ENCODE results near the gene DHX30. TPM values are rescaled to one million over a fixed set of nuclear protein-coding genes. Genes with fewer than 3 reads are reported as not detected.
"Not testable (repeated sequence)": the region's sequence is repeated elsewhere in the genome, so short reads cannot be mapped to it uniquely, and the experiment has no call there.

Gene DHX30
- total RNA-seq, 2 donors from 2014 or later, result 33.8 to 72.8 TPM

GRCh38 chr3:47824541-47825473, 21.9 kb downstream of the DHX30 start:
- TF ChIP-seq CTCF (IDR thresholded peaks at IDR 0.05), result peak; percentile 91
- no peaks in the 10 kb centered on the region for H3K9me3 ChIP-seq
- peak; percentile 74 for DNase-seq
- H3K4me3 ChIP-seq, result peak overlapping the region; percentile 99
- peaks cover 8% of the 10 kb centered on the region for H3K4me1 ChIP-seq
- H3K27ac ChIP-seq, result peak overlapping the region; percentile 49
- peak overlapping the region; percentile 95 to 96 for H3K9ac ChIP-seq (ENCODE audit: low read depth in 2 of 2, low read length in 2 of 2)
- intact Hi-C loops (cut with DNase I), result no loop called here
- no peaks in the 10 kb centered on the region for H3K36me3 ChIP-seq
- H3K27me3 ChIP-seq, result no peaks in the 10 kb centered on the region

GRCh38 chr3:47825590-47825989, 22.7 kb downstream of the DHX30 start:
- intact Hi-C loops (cut with DNase I), result no loop called here
- H3K9ac ChIP-seq (ENCODE audit: low read depth in 2 of 2, low read length in 2 of 2), result peak overlapping the region; percentile 95 to 96
- H3K4me3 ChIP-seq, result peak overlapping the region; percentile 99
- TF ChIP-seq CTCF (IDR thresholded peaks at IDR 0.05), result no peak
- H3K36me3 ChIP-seq, result peaks cover 4% of the 10 kb centered on the region
- peak overlapping the region; percentile 49 for H3K27ac ChIP-seq
- no peaks in the 10 kb centered on the region for H3K27me3 ChIP-seq
- H3K9me3 ChIP-seq, result no peaks in the 10 kb centered on the region
- no peak for DNase-seq
- H3K4me1 ChIP-seq, result peaks cover 8% of the 10 kb centered on the region

- intact Hi-C loops (cut with DNase I); H3K4me3 ChIP-seq: not testable (repeated sequence)
Observed at GRCh38 chr3:47829482-47829881, 26.5 kb downstream of the DHX30 start.

GRCh38 chr3:47836986-47837385, 34.0 kb downstream of the DHX30 start:
- no peaks in the 10 kb centered on the region for H3K9me3 ChIP-seq
- no peaks in the 10 kb centered on the region for H3K27me3 ChIP-seq
- H3K4me1 ChIP-seq, result no peaks in the 10 kb centered on the region
- H3K36me3 ChIP-seq, result peaks cover 12% of the 10 kb centered on the region
- no peak overlapping the region for H3K9ac ChIP-seq (ENCODE audit: low read depth in 2 of 2, low read length in 2 of 2)
- H3K27ac ChIP-seq, result no peak overlapping the region
- no peak for DNase-seq
- H3K4me3 ChIP-seq, result no peak overlapping the region
- TF ChIP-seq CTCF (IDR thresholded peaks at IDR 0.05), result no peak
- intact Hi-C loops (cut with DNase I), result loop anchor here (5.0 kb wide), 2 partner anchors 155 to 315 kb away; no protein-coding TSS in a partner anchor

More at GRCh38 chr3:47829482-47829881, 26.5 kb downstream of the DHX30 start:
- H3K36me3 ChIP-seq; H3K4me1 ChIP-seq; H3K9ac ChIP-seq (ENCODE audit: low read depth in 2 of 2, low read length in 2 of 2); H3K9me3 ChIP-seq; H3K27ac ChIP-seq; DNase-seq; H3K27me3 ChIP-seq: not testable (repeated sequence)

GRCh38 chr3:47838503-47838902, 35.6 kb downstream of the DHX30 start:
- Histone ChIP-seq H3K27ac (no peak overlapping the region), H3K9ac (ENCODE audit: low read depth in 2 of 2, low read length in 2 of 2) (no peak overlapping the region), H3K4me1 (no peaks in the 10 kb centered on the region), H3K9me3 (no peaks in the 10 kb centered on the region), H3K4me3 (no peak overlapping the region), H3K27me3 (no peaks in the 10 kb centered on the region), H3K36me3 (peaks cover 20% of the 10 kb centered on the region)
- intact Hi-C loops (cut with DNase I), result loop anchor here (5.0 kb wide), 2 partner anchors 154 to 314 kb away; no protein-coding TSS in a partner anchor
- no peak for DNase-seq
- TF ChIP-seq CTCF (IDR thresholded peaks at IDR 0.05), result no peak
